IPS DF 4.7 (cell line): ENCODE results near the gene RECK.

ENCODE experiments used
- DNase-seq: peaks from one replicate; pipeline ENCODE4 v3.0.0-alpha.2; 2013; ENCODE audit warnings: low spot score; ENCODE audit errors: extremely low read depth

RECK gene

GRCh38 chr9:36137392-36138004 is 100.8 kb downstream of the RECK start:
- no peak for DNase-seq

GRCh38 chr9:36138496-36138895 is 101.8 kb downstream of the RECK start:
- no peak for DNase-seq

GRCh38 chr9:36138901-36139300 is 102.2 kb downstream of the RECK start:
- DNase-seq = no peak

- DNase-seq = no peak
Observed at GRCh38 chr9:36140086-36141084, 103.7 kb downstream of the RECK start.

- DNase-seq = no peak
Observed at GRCh38 chr9:36141288-36141687, 104.6 kb downstream of the RECK start.

- no peak for DNase-seq
Observed at GRCh38 chr9:36141761-36142160, 105.0 kb downstream of the RECK start.

- DNase-seq = no peak
Observed at GRCh38 chr9:36142510-36143244, 106.0 kb downstream of the RECK start.

GRCh38 chr9:36143245-36143641 is 106.5 kb downstream of the RECK start:
- DNase-seq = no peak

GRCh38 chr9:36144309-36145232 is 107.9 kb downstream of the RECK start:
- no peak for DNase-seq

- no peak for DNase-seq
Observed at GRCh38 chr9:36145970-36146369, 109.3 kb downstream of the RECK start.

GRCh38 chr9:36146651-36147050 is 109.9 kb downstream of the RECK start:
- no peak for DNase-seq

- no peak for DNase-seq
Observed at GRCh38 chr9:36147441-36148175, 110.9 kb downstream of the RECK start.

GRCh38 chr9:36148311-36149051 is 111.8 kb downstream of the RECK start:
- DNase-seq = no peak

GRCh38 chr9:36149197-36149596 is 112.5 kb downstream of the RECK start:
- DNase-seq = no peak

- no peak for DNase-seq
Observed at GRCh38 chr9:36150574-36151315, 114.0 kb downstream of the RECK start.

- DNase-seq = no peak
Observed at GRCh38 chr9:36151316-36152210, 114.8 kb downstream of the RECK start.

GRCh38 chr9:36152741-36153438 is 116.2 kb downstream of the RECK start:
- no peak for DNase-seq
